C4-2B (cell line): ENCODE measurements around the gene TH.

Experiments used
- CTCF ChIP-seq: fragments of 450-650 bp; conservative IDR thresholded peaks from 2 replicates; pipeline ENCODE4 v1.5.1; 2017; ENCODE audit warnings: mild to moderate bottlenecking
- ZFX ChIP-seq: fragments of 450-650 bp; IDR thresholded peaks from 2 replicates; pipeline ENCODE4 v1.6.1; 2017

GRCh38 chr11:2214527-2215229, 43.1 kb upstream of the TH start:
- no peak for TF ChIP-seq CTCF
- TF ChIP-seq ZFX: no peak
